Stimulated activated CD4-positive, alpha-beta T cell treated with anti-CD3 and anti-CD28 coated beads, TNF-alpha, amount 100 ng/mL, for 24 hours (primary cell): Measurements from ENCODE around the gene INO80E.
"Not testable (repeated sequence)": the region's sequence is repeated elsewhere in the genome, so short reads cannot be mapped to it uniquely, and the experiment has no call there.

ENCODE experiments used
- DNase-seq, 3 experiments: peaks; one replicate each; pipeline ENCODE4 v3.0.0-alpha.2; 2020; ENCODE audit warnings: low read depth in 3 of 3

Gene INO80E

GRCh38 chr16:30009990-30010843 lies 14.2 kb downstream of the INO80E start:
- DNase-seq: no peak

DNA sequence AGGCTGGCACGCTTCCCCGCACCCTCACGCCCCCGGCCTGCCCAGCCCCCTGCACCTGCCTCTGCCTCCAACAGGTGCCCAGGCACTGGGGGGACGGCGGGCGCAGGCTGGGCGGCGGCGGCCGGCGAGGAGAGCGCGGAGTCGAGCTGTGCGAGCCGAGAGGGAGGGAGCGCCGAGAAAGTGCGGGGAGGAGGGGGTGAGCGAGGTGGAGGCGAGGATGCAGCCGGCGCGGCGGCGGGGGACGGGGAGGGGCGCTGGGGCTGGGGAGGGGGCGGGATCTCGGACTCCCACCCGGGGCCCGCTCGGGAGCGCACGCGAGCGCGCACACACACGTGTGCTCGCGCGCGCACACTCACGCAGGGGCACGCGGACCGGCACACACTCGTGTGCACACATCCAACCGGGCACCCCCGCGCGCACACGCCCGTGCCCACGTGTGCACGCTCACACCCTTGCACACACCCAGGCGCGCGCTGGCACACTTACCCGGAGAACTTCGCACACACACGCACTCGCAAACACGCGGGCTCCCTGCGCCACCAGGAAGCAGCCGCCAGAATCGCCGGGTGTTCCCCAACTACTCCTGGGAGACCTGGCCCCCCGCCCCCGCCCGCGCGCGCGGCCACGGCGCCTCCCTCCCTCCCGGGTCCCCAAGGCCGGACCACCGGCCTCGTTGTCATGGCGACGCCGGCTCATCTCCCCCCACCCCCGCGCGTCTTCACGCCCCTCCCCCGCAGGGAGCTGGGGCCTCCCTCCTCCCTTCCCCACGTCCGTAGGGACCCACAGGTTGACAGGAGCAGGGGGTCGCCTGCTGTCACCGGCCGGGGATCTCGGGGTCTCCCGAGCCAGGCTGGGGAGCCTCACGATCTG lies 15.0 kb downstream of the INO80E start, which contains the start of gene DOC2A:
DOC2A (minus strand) TSS at position 184 of the 870 bp plus-strand sequence. CDS start 805 bp downstream, outside the sequence.
- DNase-seq: peak in 1 of 3 experiments; percentile 34

GRCh38 chr16:30011714-30012504 lies 15.9 kb downstream of the INO80E start:
- no peak for DNase-seq

GRCh38 chr16:30012598-30012997 lies 16.6 kb downstream of the INO80E start:
- not testable (repeated sequence) for DNase-seq

DNA sequence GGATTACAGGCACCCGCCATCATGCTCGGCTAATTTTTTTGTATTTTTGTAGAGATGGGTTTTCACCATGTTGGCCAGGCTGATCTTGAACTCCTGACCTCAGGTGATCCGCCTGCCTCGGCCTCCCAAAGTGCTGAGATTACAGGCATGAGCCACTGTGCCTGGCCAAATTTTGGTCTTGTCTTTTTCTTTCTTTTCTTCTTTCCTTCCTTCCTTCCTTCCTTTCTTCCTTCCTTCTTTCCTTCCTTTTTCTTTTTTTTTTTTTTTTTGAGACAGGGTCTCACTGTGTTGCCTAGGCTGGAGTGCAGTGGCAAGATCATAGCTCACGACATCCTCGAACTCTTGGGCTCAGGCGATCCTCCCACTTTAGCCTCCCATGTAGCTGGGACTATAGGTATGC lies 19.4 kb downstream of the INO80E start:
- not testable (repeated sequence) for DNase-seq

DNA sequence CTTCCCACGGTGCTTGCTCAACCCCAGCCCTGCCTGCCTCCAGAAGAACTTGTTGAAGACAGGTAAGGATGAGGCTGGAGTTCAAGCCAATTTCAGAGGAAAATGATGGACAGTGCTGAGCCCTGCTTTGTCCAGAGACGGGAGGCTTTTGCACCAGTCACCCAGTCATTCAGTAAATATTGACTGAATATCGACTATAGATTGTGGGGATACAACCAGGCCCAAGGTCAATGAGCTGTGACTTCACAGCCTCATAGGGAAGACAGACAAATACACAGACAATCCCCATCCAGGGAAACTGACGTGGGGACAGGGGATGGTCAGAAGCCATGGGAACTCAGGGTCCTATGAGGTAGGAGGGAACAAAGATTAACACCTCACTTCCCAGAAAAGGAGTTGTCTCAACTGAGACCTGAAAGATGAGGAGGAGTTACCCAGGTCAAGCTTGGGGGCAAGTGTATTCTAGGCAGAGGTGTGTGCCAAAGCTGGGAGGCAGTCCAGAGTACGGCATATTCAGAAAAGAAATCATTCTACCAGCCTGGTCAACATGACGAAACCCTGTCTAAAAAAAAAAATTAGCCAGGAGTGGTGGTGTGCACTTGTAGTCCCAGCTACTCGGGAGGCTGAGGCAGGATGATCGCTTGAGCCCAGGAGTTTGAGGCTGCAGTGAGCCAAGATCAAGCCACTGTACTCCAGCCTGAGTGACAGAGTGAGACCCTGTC lies 20.7 kb downstream of the INO80E start:
- DNase-seq: no peak

GRCh38 chr16:30017277-30017656 lies 21.2 kb downstream of the INO80E start:
- no peak for DNase-seq

DNA sequence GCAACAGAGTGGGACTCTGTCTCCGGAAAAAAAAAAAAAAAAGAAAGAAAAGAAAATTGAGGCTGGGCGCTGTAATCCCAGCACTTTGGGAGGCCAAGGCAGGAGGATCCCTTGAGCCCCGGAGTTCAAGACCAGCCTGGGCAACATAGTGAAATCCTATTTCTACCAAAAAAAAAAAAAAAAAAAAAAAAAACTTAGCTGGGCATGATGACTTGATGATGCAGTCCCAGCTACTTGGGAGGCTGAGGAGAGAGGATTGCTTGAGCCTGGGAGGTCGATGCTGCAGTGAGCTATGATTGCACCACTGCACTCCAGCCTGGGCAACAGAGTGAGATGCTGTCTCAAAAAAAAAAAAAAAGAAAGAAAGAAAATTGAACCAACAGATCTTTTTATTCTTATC lies 21.9 kb downstream of the INO80E start:
- DNase-seq: not testable (repeated sequence)

GRCh38 chr16:30018731-30019158 lies 22.7 kb downstream of the INO80E start:
- no peak for DNase-seq

- no peak for DNase-seq
These were observed 26.8 kb downstream of the INO80E start, which contains the start of gene C16orf92 for GRCh38 chr16:30022887-30023286. Gene C16orf92 (plus strand): TSS chr16:30023198. CDS start chr16:30023341, 143 bp downstream.

GRCh38 chr16:30023586-30023985 lies 27.5 kb downstream of the INO80E start:
- no peak for DNase-seq

GRCh38 chr16:30024451-30024850 lies 28.4 kb downstream of the INO80E start:
- no peak for DNase-seq

DNA sequence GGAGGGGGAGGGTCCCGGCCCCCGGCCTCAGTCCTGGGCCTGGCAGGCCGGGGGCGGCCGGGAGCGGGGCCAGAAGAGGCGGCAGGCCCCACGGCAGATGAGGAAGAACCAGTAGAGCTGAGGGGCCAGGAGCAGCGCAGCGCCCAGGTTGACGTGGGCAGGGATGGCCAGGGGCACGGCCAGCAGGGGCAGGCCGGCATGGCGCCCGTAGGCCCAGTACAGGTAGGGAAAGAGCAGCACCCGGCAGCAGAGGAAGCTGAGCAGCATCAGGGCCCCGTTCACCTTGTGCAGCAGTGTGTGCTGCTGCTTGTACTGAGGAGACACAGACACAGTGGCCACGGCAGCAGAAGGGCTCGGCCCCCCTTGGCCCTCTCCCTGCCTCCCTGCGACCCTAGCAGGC lies 29.1 kb downstream of the INO80E start:
- DNase-seq: no peak

DNA sequence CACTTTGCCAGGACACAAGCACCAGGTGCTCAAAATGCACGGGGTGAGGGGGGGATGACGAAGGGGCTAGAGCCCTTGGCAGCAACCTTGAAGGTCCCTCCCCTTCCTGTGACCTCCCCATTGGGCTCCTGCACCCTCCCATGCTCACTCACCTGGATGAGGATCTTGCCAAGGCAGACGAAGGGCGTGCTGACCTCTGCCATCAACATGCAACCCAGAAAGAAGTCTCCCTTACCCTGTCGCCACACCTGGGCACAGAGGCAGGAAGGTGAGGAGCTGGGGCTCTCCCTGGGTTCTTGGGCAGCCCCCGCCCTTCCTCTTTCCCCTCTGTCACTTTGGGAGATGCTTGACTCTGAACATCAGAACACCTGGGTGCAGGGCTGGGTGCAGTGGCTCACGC lies 29.5 kb downstream of the INO80E start:
- DNase-seq: no peak

DNA sequence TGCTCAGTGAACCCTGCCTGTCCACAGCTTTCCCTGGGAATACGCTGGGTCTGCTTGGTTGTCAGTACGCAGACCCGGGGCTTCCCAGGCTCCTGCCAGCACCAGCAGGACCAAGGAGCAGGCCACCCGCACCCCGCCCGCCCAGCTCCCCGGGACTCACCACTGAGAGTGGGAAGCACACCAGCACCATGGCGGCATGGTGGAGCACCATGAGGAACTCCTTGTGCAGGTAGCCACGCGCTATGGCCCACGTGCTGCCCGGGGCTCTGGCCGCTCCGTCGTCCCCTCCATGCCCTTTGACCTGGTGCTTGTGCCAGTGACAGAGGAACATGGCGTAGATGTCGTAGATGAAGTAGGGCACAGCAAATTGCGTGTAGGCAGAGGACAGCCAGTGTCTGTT lies 30.4 kb downstream of the INO80E start:
- no peak for DNase-seq

GRCh38 chr16:30027588-30028437 lies 31.8 kb downstream of the INO80E start:
- DNase-seq: no peak

- DNase-seq: no peak
These were observed 32.5 kb downstream of the INO80E start for GRCh38 chr16:30028438-30029076.

GRCh38 chr16:30030011-30030685 lies 34.1 kb downstream of the INO80E start:
- no peak for DNase-seq

DNA sequence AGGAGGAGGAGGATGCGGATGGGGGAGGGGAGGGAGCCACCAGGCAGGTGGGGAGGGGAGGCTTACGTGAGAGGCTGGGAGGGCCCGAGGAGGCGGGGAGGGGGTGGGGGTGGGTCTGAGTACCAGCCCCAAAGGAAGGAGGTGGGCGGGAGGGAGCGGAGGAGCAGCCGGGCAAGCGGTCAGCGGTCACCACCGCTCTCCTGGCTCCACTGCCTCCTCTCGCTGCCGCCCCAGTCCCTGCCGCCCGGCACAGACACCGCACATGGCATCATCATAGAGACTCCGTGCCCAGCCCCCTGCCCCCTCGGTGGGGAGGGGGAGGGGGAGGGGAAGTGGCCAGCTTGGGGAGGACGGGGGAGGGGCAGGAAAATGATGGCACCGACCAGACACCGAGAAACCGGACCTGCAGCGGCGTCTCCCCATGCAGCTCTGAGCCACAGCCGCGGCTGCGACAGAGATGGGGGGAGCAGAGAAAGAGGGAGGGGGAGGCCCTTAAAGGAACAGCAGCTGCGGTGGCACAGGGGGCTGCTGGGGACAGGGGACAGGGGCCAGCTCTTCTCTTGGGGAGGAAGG lies 34.9 kb downstream of the INO80E start, which contains the start of gene TLCD3B:
TLCD3B (minus strand) TSS at position 431 of the 573 bp plus-strand sequence. CDS start 744 bp downstream, outside the sequence.
- DNase-seq: no peak
